Mucosa of descending colon (tissue), 3 donors: ENCODE data around the gene USP46. TPM values are rescaled to one million over a fixed set of nuclear protein-coding genes. Genes with fewer than 3 reads are reported as not detected.

Source experiments
- ATAC-seq: fragments of 200-7000 bp; cut with Tn5 transposase; one replicate; pipeline ENCODE4 v1.9.1; 2020; ENCODE audit warnings: mild to moderate bottlenecking, moderate library complexity
- DNase-seq, 3 donors: peaks; one replicate each; pipeline ENCODE4 v3.0.0-alpha.2; 2020
- H3K36me3 ChIP-seq: fragments of 200-600 bp; one replicate; pipeline ENCODE4 v1.8.0; 2021; ENCODE audit warnings: low read depth, mild to moderate bottlenecking
- H3K4me1 ChIP-seq: fragments of 200-600 bp; one replicate; pipeline ENCODE4 v1.8.0; 2021; ENCODE audit warnings: low read depth, mild to moderate bottlenecking
- H3K4me3 ChIP-seq: fragments of 200-600 bp; one replicate; pipeline ENCODE4 v1.8.0; 2021; ENCODE audit warnings: mild to moderate bottlenecking
- H3K9me3 ChIP-seq: fragments of 200-600 bp; one replicate; pipeline ENCODE4 v1.8.0; 2021; ENCODE audit warnings: mild to moderate bottlenecking
- intact Hi-C, 2 donors: fragments of 100-400 bp; cut with DNase I in 1 of 2; cut with micrococcal nuclease in 1 of 2; formaldehyde crosslinking; loops; one replicate each; pipeline versions ENCODE4 v1.11.0 to v1.11.1; 2022; cut with DNase I, micrococcal nuclease
- total RNA-seq, 3 donors: library from RNA; stranded (reverse); fragmentation: NEBNext Ultra II Directional in 2 of 3; extraction: Animal tissue kit (Norgen Biotek cat#: 25700) in 2 of 3; gene quantifications; one replicate each; pipeline versions ENCODE4 v1.2.1 to v1.2.4, GENCODE V29; 2021 to 2023
- TF ChIP-seq, protein P1 (sequence below): fragments of 200-600 bp; IDR thresholded peaks from one replicate; pipeline ENCODE4 v1.8.0; 2022; ENCODE audit warnings: antibody characterized with exemption, mild to moderate bottlenecking
- donor health status: DM: no; HTN: no; CAD: no; lungs with moderate emphysema.
- donor health status: DM: no; HTN: no; CAD: no.
- donor health status: DM: no; HTN: yes; CAD: no.

Gene USP46
- total RNA-seq, 3 donors from 2014 or later, result 12.5 to 18.2 (median 14.8) TPM

- intact Hi-C loops, result no loop called here
- no peaks in the 10 kb centered on the region for H3K36me3 ChIP-seq
- H3K4me1 ChIP-seq, result no peaks in the 10 kb centered on the region
- DNase-seq, result no peak
- H3K9me3 ChIP-seq, result no peaks in the 10 kb centered on the region
- no peak overlapping the region for H3K4me3 ChIP-seq
- no peak for ATAC-seq
- TF ChIP-seq, protein P1, sequence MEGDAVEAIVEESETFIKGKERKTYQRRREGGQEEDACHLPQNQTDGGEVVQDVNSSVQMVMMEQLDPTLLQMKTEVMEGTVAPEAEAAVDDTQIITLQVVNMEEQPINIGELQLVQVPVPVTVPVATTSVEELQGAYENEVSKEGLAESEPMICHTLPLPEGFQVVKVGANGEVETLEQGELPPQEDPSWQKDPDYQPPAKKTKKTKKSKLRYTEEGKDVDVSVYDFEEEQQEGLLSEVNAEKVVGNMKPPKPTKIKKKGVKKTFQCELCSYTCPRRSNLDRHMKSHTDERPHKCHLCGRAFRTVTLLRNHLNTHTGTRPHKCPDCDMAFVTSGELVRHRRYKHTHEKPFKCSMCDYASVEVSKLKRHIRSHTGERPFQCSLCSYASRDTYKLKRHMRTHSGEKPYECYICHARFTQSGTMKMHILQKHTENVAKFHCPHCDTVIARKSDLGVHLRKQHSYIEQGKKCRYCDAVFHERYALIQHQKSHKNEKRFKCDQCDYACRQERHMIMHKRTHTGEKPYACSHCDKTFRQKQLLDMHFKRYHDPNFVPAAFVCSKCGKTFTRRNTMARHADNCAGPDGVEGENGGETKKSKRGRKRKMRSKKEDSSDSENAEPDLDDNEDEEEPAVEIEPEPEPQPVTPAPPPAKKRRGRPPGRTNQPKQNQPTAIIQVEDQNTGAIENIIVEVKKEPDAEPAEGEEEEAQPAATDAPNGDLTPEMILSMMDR, result no peak
These were observed 17.4 kb upstream of the USP46 start for GRCh38 chr4:52676536-52676935.

DNA sequence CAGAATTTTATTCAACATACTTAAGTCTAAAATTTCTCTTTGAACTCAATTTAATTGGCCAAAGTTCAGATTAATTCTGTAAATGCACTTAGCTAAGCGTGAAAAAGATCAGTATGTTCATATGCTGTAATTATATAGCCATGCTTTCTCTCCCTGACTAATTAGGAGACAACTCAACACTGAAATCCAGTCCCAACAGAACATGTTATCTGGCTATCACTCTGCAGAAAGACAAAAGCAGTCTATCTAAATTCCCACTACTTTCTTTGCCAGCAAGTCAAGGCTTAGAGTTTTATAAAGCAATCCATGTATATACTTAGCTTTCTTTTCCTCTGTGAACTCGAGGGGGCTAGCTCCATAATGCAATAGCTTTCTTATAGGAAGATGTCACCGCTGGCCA lies 16.0 kb upstream of the USP46 start:
- no peaks in the 10 kb centered on the region for H3K9me3 ChIP-seq

DNA sequence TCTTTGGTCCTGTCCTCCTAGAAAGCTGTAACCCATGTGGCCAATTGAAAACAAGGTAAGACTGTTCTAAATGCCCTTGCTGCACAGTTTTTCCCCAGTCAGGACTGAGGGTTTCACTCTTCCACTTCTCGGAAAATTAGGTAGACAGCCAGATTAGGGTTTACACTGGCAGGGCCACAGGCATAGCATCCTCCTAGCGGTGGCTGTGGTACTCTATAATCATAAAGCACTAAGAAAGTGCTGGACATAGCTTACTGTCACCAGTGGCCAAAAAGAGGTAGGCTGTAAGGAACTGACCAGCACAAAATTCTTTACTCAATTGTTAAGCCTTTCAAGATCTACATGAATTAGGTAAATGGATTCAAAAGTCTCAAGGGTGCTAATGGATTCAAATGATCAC lies 11.6 kb upstream of the USP46 start:
- Histone ChIP-seq H3K4me3 (no peak overlapping the region), H3K9me3 (no peaks in the 10 kb centered on the region), H3K36me3 (no peaks in the 10 kb centered on the region), H3K4me1 (no peaks in the 10 kb centered on the region)
- no peak for DNase-seq
- ATAC-seq, result no peak
- TF ChIP-seq, protein P1, result no peak
- intact Hi-C loops, result no loop called here

More for the DNA sequence above, 16.0 kb upstream of the USP46 start:
- Histone ChIP-seq H3K4me3 (no peak overlapping the region), H3K36me3 (no peaks in the 10 kb centered on the region), H3K4me1 (no peaks in the 10 kb centered on the region)
- no peak for DNase-seq
- intact Hi-C loops, result no loop called here
- TF ChIP-seq, protein P1, result no peak
- ATAC-seq, result no peak

GRCh38 chr4:52670121-52670520 lies 11.0 kb upstream of the USP46 start:
- ATAC-seq (no peak), DNase-seq (no peak)
- no peak overlapping the region for H3K4me3 ChIP-seq
- H3K9me3 ChIP-seq, result no peaks in the 10 kb centered on the region
- no peaks in the 10 kb centered on the region for H3K4me1 ChIP-seq
- intact Hi-C loops, result no loop called here
- TF ChIP-seq, protein P1, result no peak
- H3K36me3 ChIP-seq, result no peaks in the 10 kb centered on the region

DNA sequence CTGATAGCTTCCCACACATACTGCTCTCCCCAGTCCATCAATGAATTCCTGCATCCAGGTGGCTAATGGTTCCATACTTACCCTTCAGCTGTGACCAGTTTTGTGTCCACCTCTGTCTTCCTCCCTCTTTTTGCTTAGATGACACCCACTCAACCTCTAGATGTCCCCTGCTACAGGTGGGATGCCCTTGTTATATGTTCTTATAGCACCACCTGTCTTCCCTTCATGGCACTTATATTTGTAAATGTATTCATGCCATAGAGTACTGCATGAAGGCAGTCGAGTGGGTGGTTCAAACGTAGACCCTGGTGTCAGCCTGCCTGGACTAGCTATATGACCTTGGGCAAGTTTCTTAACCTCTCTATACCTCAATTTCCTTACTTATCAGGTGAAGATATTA lies 6.5 kb upstream of the USP46 start:
- intact Hi-C loops, result no loop called here
- DNase-seq, result no peak

More for the DNA sequence above, 6.5 kb upstream of the USP46 start:
- TF ChIP-seq, protein P1, result no peak
- peaks cover 3% of the 10 kb centered on the region for H3K4me1 ChIP-seq
- H3K36me3 ChIP-seq, result no peaks in the 10 kb centered on the region
- H3K4me3 ChIP-seq, result no peak overlapping the region
- no peak for ATAC-seq
- H3K9me3 ChIP-seq, result peaks cover 4% of the 10 kb centered on the region
